Measurements from ENCODE around the gene MAF. TPM values are rescaled to one million over a fixed set of nuclear protein-coding genes. Genes with fewer than 3 reads are reported as not detected.

The MAF gene
- total RNA-seq, 1 experiment from 2014 or later = 0.06 TPM

DNA sequence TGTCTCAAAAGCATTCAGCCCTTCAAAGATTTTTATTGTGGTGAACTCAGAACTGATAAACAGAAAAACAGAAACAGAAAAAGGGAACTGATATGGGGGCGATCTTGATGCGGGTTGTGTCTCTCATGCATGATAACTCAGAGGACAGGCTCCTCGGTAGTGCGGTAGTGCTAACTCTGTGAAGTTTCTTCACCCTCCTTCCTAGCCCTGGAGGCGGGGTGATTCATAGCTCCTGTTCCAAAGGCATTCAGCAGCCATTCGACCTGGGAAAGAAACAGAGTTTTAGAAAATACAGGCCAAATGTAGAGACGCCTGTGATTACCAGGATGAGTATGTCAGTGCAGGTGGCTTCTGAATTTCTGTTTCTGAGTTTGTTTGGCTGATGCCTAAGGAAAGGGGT is 5.5 kb upstream of the MAF start:
- intact Hi-C loops (cut with micrococcal nuclease; ENCODE audit: unreplicated experiment) = loop anchor here (10.0 kb wide), 1 partner anchor 1931 kb away; no protein-coding TSS in a partner anchor
- no peaks in the 10 kb centered on the region for H3K9me3 ChIP-seq (ENCODE audit: low read depth, low read length, poor library complexity, severe bottlenecking)
- no TSS peak for BruUV-seq (replicated peaks)
- no peak overlapping the region for H3K4me3 ChIP-seq (ENCODE audit: low read depth, low read length, poor library complexity, severe bottlenecking)
- no peaks in the 10 kb centered on the region for H3K36me3 ChIP-seq (ENCODE audit: insufficient read depth, low read length, poor library complexity, severe bottlenecking)
- DNase-seq (ENCODE audit: low spot score) = no peak
- ChIA-PET POLR2A (ENCODE audit: low non-redundant PET) (no interaction called here), CTCF (no interaction called here)
- TF ChIP-seq, protein P1, sequence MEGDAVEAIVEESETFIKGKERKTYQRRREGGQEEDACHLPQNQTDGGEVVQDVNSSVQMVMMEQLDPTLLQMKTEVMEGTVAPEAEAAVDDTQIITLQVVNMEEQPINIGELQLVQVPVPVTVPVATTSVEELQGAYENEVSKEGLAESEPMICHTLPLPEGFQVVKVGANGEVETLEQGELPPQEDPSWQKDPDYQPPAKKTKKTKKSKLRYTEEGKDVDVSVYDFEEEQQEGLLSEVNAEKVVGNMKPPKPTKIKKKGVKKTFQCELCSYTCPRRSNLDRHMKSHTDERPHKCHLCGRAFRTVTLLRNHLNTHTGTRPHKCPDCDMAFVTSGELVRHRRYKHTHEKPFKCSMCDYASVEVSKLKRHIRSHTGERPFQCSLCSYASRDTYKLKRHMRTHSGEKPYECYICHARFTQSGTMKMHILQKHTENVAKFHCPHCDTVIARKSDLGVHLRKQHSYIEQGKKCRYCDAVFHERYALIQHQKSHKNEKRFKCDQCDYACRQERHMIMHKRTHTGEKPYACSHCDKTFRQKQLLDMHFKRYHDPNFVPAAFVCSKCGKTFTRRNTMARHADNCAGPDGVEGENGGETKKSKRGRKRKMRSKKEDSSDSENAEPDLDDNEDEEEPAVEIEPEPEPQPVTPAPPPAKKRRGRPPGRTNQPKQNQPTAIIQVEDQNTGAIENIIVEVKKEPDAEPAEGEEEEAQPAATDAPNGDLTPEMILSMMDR (conservative IDR thresholded peaks at IDR 0.05; ENCODE audit: low read depth, low read length) = no peak
- TF ChIP-seq EZH2 (IDR thresholded peaks at IDR 0.05; ENCODE audit: borderline replicate concordance, low read depth, low read length, poor library complexity, severe bottlenecking) = no peak
- H3K27me3 ChIP-seq (replicated peaks; ENCODE audit: insufficient read depth, low read depth, low read length, poor library complexity) = peaks cover 45% of the 10 kb centered on the region
- H3K4me1 ChIP-seq (ENCODE audit: insufficient read depth, low read length, poor library complexity, severe bottlenecking) = peaks cover 9% of the 10 kb centered on the region
- no peak overlapping the region for H3K27ac ChIP-seq (ENCODE audit: low read depth, low read length, poor library complexity, severe bottlenecking)

DNA sequence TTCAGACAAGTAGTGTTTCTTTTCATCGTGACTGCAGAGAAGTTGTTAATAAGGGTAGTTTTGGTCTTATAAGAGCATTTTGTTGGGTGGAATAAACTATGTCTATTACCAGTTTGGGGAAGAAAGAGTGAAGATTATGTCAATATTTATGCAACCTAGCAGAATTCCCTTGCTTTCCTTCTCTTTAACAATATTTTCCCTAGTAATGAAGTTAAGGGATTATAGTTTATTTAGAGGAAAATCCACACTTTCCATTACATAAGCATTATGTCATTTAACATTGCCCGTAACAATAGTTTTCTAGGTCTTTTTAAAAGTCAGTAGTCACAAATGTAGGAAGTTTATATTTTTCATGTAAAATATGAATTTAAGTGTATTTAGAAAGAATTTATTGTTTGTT is 2.5 kb upstream of the MAF start:
- no peaks in the 10 kb centered on the region for H3K36me3 ChIP-seq (ENCODE audit: insufficient read depth, low read length, poor library complexity, severe bottlenecking)
- H3K9me3 ChIP-seq (ENCODE audit: low read depth, low read length, poor library complexity, severe bottlenecking) = no peaks in the 10 kb centered on the region
- H3K27me3 ChIP-seq (replicated peaks; ENCODE audit: insufficient read depth, low read depth, low read length, poor library complexity) = peaks cover 63% of the 10 kb centered on the region
- ChIA-PET CTCF (no interaction called here), POLR2A (ENCODE audit: low non-redundant PET) (no interaction called here)
- no peak overlapping the region for H3K27ac ChIP-seq (ENCODE audit: low read depth, low read length, poor library complexity, severe bottlenecking)
- intact Hi-C loops (cut with micrococcal nuclease; ENCODE audit: unreplicated experiment) = loop anchor here (2.0 to 10.0 kb wide), 2 partner anchors 1480 to 1928 kb away; no protein-coding TSS in a partner anchor
- H3K4me3 ChIP-seq (ENCODE audit: low read depth, low read length, poor library complexity, severe bottlenecking) = no peak overlapping the region
- DNase-seq (ENCODE audit: low spot score) = no peak
- no TSS peak for BruUV-seq (replicated peaks)
- peaks cover 16% of the 10 kb centered on the region for H3K4me1 ChIP-seq (ENCODE audit: insufficient read depth, low read length, poor library complexity, severe bottlenecking)
- TF ChIP-seq, protein P1 (conservative IDR thresholded peaks at IDR 0.05; ENCODE audit: low read depth, low read length) = no peak
- no peak for TF ChIP-seq EZH2 (IDR thresholded peaks at IDR 0.05; ENCODE audit: borderline replicate concordance, low read depth, low read length, poor library complexity, severe bottlenecking)

DNA sequence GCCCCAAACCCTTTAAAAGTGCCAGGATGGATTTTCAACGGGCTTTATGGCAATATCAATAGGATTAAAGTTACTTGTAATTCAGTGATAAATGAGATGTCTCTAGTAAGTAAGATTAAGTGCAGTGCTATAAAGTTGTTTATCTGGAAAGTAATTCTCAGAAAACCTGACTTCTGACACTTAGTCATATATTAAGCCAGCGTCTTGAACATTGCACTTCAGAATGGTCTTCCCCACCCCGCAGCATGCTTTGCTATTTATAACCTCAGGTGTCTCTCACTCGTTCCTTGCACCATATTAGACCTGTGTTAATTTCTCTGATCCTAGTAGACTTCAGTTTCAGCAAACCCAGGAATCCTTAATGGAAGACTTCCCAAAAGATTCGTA is 2.1 kb upstream of the MAF start:
- BruUV-seq (replicated peaks) = no TSS peak
- intact Hi-C loops (cut with micrococcal nuclease; ENCODE audit: unreplicated experiment) = loop anchor here (2.0 to 10.0 kb wide), 2 partner anchors 1480 to 1928 kb away; no protein-coding TSS in a partner anchor
- peaks cover 16% of the 10 kb centered on the region for H3K4me1 ChIP-seq (ENCODE audit: insufficient read depth, low read length, poor library complexity, severe bottlenecking)
- POLR2A ChIA-PET (ENCODE audit: low non-redundant PET) = no interaction called here
- TF ChIP-seq, protein P1 (conservative IDR thresholded peaks at IDR 0.05; ENCODE audit: low read depth, low read length) = no peak
- TF ChIP-seq EZH2 (IDR thresholded peaks at IDR 0.05; ENCODE audit: borderline replicate concordance, low read depth, low read length, poor library complexity, severe bottlenecking) = no peak
- H3K4me3 ChIP-seq (ENCODE audit: low read depth, low read length, poor library complexity, severe bottlenecking) = no peak overlapping the region
- DNase-seq (ENCODE audit: low spot score) = no peak
- H3K27me3 ChIP-seq (replicated peaks; ENCODE audit: insufficient read depth, low read depth, low read length, poor library complexity) = peaks cover 67% of the 10 kb centered on the region
- no peaks in the 10 kb centered on the region for H3K36me3 ChIP-seq (ENCODE audit: insufficient read depth, low read length, poor library complexity, severe bottlenecking)
- no peaks in the 10 kb centered on the region for H3K9me3 ChIP-seq (ENCODE audit: low read depth, low read length, poor library complexity, severe bottlenecking)
- H3K27ac ChIP-seq (ENCODE audit: low read depth, low read length, poor library complexity, severe bottlenecking) = no peak overlapping the region
- CTCF ChIA-PET = interaction anchor here (0.7 kb wide), 5 partner anchors 119 to 1954 kb away, joined by 3 to 5 read pairs (median 4); no protein-coding TSS in a partner anchor

All from A673 (cell line).